Activated CD4-positive, alpha-beta memory T cell treated with anti-CD3 and anti-CD28 coated beads, Interleukin-2, amount 10 ng/mL, durations not matched to agents 7 days and 5 days (primary cell): ENCODE data around the gene GDF15. TPM values are rescaled to one million over a fixed set of nuclear protein-coding genes. Genes with fewer than 3 reads are reported as not detected.

ENCODE experiments used
- CTCF ChIA-PET: fragments of 350-600 bp; sonication (Branson Sonifier 250); formaldehyde crosslinking; loops from one replicate; lab custom pipeline; 2021; ENCODE audit warnings: antibody characterized with exemption, inconsistent platforms; lab: Charles Lee
- POLR2A ChIA-PET: fragments of 350-600 bp; sonication (Branson Sonifier 250); formaldehyde crosslinking; loops from one replicate; lab custom pipeline; 2021; ENCODE audit warnings: antibody characterized with exemption; lab: Charles Lee
- DNase-seq: peaks from one replicate; pipeline ENCODE4 v3.0.0-alpha.2; 2020
- H3K27ac Mint-ChIP-seq: one replicate; pipeline ENCODE4 v1.8.0; 2021; ENCODE audit warnings: mild to moderate bottlenecking, mixed read lengths
- H3K27me3 Mint-ChIP-seq: one replicate; pipeline ENCODE4 v1.8.0; 2021; ENCODE audit warnings: mixed read lengths
- H3K36me3 Mint-ChIP-seq: one replicate; pipeline ENCODE4 v1.8.0; 2021; ENCODE audit warnings: low read depth, mixed read lengths
- H3K4me1 Mint-ChIP-seq: one replicate; pipeline ENCODE4 v1.8.0; 2021; ENCODE audit warnings: mixed read lengths
- H3K4me3 Mint-ChIP-seq: one replicate; pipeline ENCODE4 v1.8.0; 2021; ENCODE audit warnings: mild to moderate bottlenecking, mixed read lengths
- H3K9me3 Mint-ChIP-seq: one replicate; pipeline ENCODE4 v1.8.0; 2021; ENCODE audit warnings: mixed read lengths
- total RNA-seq, 2 experiments: library from RNA; stranded (reverse); gene quantifications; one replicate each; pipeline ENCODE4 v1.2.3, GENCODE V29; 2021

The GDF15 gene
- total RNA-seq, 2 experiments from 2014 or later = not detected

GRCh38 chr19:18438331-18439024 is 52.5 kb downstream of the GDF15 start:
- Mint-ChIP-seq H3K9me3 (peaks cover 6% of the 10 kb centered on the region), H3K27me3 (no peaks in the 10 kb centered on the region), H3K4me1 (peaks cover 45% of the 10 kb centered on the region), H3K36me3 (peaks cover 37% of the 10 kb centered on the region), H3K4me3 (peak overlapping the region; percentile 27), H3K27ac (no peak overlapping the region)
- ChIA-PET CTCF (interaction anchor here (1.0 kb wide), 1 partner anchor 32 kb away, joined by 3 read pairs; no protein-coding TSS in a partner anchor), POLR2A (interaction anchor here (1.6 to 3.3 kb wide), 2 partner anchors 19 to 156 kb away, joined by 5 to 15 read pairs; partner anchors contain the start of genes JUND and SSBP4)
- DNase-seq = no peak

Other genes starting within 250 kb of the GDF15 start
- 10 to 100 TPM; 10.9 to 11.3 TPM for gene PIK3R2, start 233.0 kb upstream of the GDF15 start, total RNA-seq
- 10 to 100 TPM; 48.0 to 55.6 TPM for gene IFI30, start 212.3 kb upstream of the GDF15 start, total RNA-seq
- 1 to 10 TPM; 6.2 to 6.3 TPM for gene MPV17L2, start 192.9 kb upstream of the GDF15 start, total RNA-seq
- gene RAB3A, start 182.1 kb upstream of the GDF15 start, total RNA-seq = 1 to 10 TPM; 3.7 to 5.3 TPM
- gene PDE4C, start 159.7 kb upstream of the GDF15 start, total RNA-seq = under 1 TPM; 0.13 to 0.18 TPM
- 1 to 10 TPM; 1.6 to 1.7 TPM for gene IQCN, start 111.7 kb upstream of the GDF15 start, total RNA-seq
- 100 to 1,000 TPM; 390 to 402 TPM for gene JUND, start 104.5 kb upstream of the GDF15 start, total RNA-seq
- gene LSM4, start 63.1 kb upstream of the GDF15 start, total RNA-seq = 100 to 1,000 TPM; 180 to 186 TPM
- 10 to 100 TPM; 42.7 to 44.0 TPM for gene PGPEP1, start 45.6 kb upstream of the GDF15 start, total RNA-seq
- not detected for gene LRRC25, start 11.5 kb downstream of the GDF15 start, total RNA-seq
- 100 to 1,000 TPM; 140 to 153 TPM for gene SSBP4, start 33.2 kb downstream of the GDF15 start, total RNA-seq
- gene ISYNA1, start 52.0 kb downstream of the GDF15 start, total RNA-seq = 10 to 100 TPM; 16.7 to 18.0 TPM
- 10 to 100 TPM; 26.2 to 26.3 TPM for gene ELL, start 135.9 kb downstream of the GDF15 start, total RNA-seq
- 100 to 1,000 TPM; 263 TPM for gene FKBP8, start 157.4 kb downstream of the GDF15 start, total RNA-seq
- gene KXD1, start 171.7 kb downstream of the GDF15 start, total RNA-seq = 10 to 100 TPM; 93.0 to 99.1 TPM
- 1,000 to 10,000 TPM; 1,374 to 1,409 TPM for gene UBA52, start 185.7 kb downstream of the GDF15 start, total RNA-seq
- 10 to 100 TPM; 81.2 to 83.3 TPM for gene REX1BD, start 202.6 kb downstream of the GDF15 start, total RNA-seq
- not detected for gene CRLF1, start 220.6 kb downstream of the GDF15 start, total RNA-seq
- gene TMEM59L, start 226.7 kb downstream of the GDF15 start, total RNA-seq = under 1 TPM in 1 of 2 experiments, not detected in 1; 0.13 TPM